ENCODE data around the gene CYP26B1. TPM values are rescaled to one million over a fixed set of nuclear protein-coding genes. Genes with fewer than 3 reads are reported as not detected.
A peak's percentile ranks its signal among the peaks of the same experiment; 100 is the strongest.

The CYP26B1 gene
- total RNA-seq, 6 experiments from 2014 or later: 0.81 to 4.0 (median 1.8) TPM

- H3K4me1 ChIP-seq: no peaks in the 10 kb centered on the region
- no peaks in the 10 kb centered on the region for H3K27me3 ChIP-seq
- no peak for ATAC-seq
- no peaks in the 10 kb centered on the region for H3K36me3 ChIP-seq
- intact Hi-C loops (cut with DNase I): no loop called here
- H3K9me3 ChIP-seq: no peaks in the 10 kb centered on the region
- TF ChIP-seq POLR2A (IDR thresholded peaks at IDR 0.05) (no peak), CTCF (IDR thresholded peaks at IDR 0.05) (no peak)
- H3K4me3 ChIP-seq: no peak overlapping the region
- no peak overlapping the region for H3K27ac ChIP-seq
- WGBS (ENCODE audit: insufficient coverage, low coverage, low lambda C conversion rate, missing lambda C conversion rate): 89% methylated on average over 5 of the region's 16 CpGs
- DNase-seq: peak in 2 of 3 donors; percentile 32 to 40
Observed at GRCh38 chr2:72131371-72131891, 16.2 kb downstream of the CYP26B1 start.

- no peaks in the 10 kb centered on the region for H3K27me3 ChIP-seq
- DNase-seq: peak in 2 of 3 donors; percentile 9 to 29
- ATAC-seq: no peak
- no peaks in the 10 kb centered on the region for H3K36me3 ChIP-seq
- no peaks in the 10 kb centered on the region for H3K4me1 ChIP-seq
- intact Hi-C loops (cut with DNase I): no loop called here
- no peak overlapping the region for H3K27ac ChIP-seq
- 33% methylated on average over 19 of the region's 26 CpGs for WGBS (ENCODE audit: insufficient coverage, low coverage, low lambda C conversion rate, missing lambda C conversion rate)
- no peak overlapping the region for H3K4me3 ChIP-seq
- no peaks in the 10 kb centered on the region for H3K9me3 ChIP-seq
- TF ChIP-seq POLR2A (IDR thresholded peaks at IDR 0.05) (no peak), CTCF (IDR thresholded peaks at IDR 0.05) (no peak)
Observed at GRCh38 chr2:72130659-72131360, 16.9 kb downstream of the CYP26B1 start.

DNA sequence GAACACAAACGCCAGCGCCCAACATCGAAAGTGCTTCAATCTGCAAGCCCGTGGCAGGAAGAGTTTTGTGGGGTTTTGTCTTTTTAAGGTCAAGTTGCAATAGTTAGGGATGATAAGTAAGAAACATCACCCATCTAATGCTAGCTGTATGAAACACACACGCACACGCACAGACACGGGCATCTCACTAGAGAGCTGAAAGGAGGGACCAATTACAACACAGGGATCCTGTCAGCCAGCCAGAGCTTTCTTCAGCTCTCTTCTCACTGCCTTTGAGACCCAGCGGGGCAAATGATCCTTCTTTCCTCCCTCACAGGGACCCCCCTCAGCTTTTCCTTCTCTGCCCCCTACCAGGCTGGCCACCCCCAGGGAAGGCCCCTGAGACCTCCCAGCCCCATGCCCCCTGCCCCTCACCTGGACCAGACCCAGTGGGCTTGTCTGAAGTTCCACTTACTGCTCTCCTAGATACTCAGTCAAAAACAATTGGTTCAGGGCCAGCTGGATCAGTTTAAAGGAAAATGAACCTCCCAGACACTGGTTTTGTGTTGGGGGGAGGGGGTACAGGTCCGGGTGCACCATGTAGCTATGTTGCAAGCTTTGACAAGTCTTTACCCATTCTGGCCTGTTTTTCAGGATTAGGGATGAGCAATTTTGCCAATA is 17.9 kb downstream of the CYP26B1 start:
- Histone ChIP-seq H3K27me3 (no peaks in the 10 kb centered on the region), H3K4me3 (no peak overlapping the region), H3K36me3 (no peaks in the 10 kb centered on the region), H3K9me3 (no peaks in the 10 kb centered on the region), H3K4me1 (no peaks in the 10 kb centered on the region), H3K27ac (no peak overlapping the region)
- intact Hi-C loops (cut with DNase I): no loop called here
- TF ChIP-seq POLR2A (IDR thresholded peaks at IDR 0.05): no peak
- no peak for TF ChIP-seq CTCF (IDR thresholded peaks at IDR 0.05)
- 84% methylated on average over 6 of the region's 9 CpGs for WGBS (ENCODE audit: insufficient coverage, low coverage, low lambda C conversion rate, missing lambda C conversion rate)
- ATAC-seq (peak in 1 of 4 donors; percentile 40), DNase-seq (peak in 1 of 3 donors; percentile 36)

- no peaks in the 10 kb centered on the region for H3K4me1 ChIP-seq
- no peaks in the 10 kb centered on the region for H3K36me3 ChIP-seq
- no peak for TF ChIP-seq CTCF (IDR thresholded peaks at IDR 0.05)
- TF ChIP-seq POLR2A (IDR thresholded peaks at IDR 0.05): no peak
- ATAC-seq: no peak
- WGBS (ENCODE audit: insufficient coverage, low coverage, low lambda C conversion rate, missing lambda C conversion rate): 80% methylated on average over 7 of the region's 11 CpGs
- no peak overlapping the region for H3K4me3 ChIP-seq
- no peaks in the 10 kb centered on the region for H3K27me3 ChIP-seq
- H3K9me3 ChIP-seq: no peaks in the 10 kb centered on the region
- intact Hi-C loops (cut with DNase I): no loop called here
- peak in 1 of 3 donors; percentile 35 for DNase-seq
- H3K27ac ChIP-seq: no peak overlapping the region
Observed at GRCh38 chr2:72128843-72129227, 18.8 kb downstream of the CYP26B1 start.
